Activated CD4-positive, CD25-positive, alpha-beta regulatory T cell treated with anti-CD3 and anti-CD28 coated beads, Interleukin-2, amount 50 U/mL, for 24 hours (primary cell): ENCODE measurements around the gene BRD1.
"Not testable (repeated sequence)": the region's sequence is repeated elsewhere in the genome, so short reads cannot be mapped to it uniquely, and the experiment has no call there.

ENCODE experiments used
- ATAC-seq, 2 donors: fragments of 150-1000 bp; cut with Tn5 transposase; one replicate each; pipeline ENCODE4 v1.10.0; 2021; ENCODE audit warnings: mild to moderate bottlenecking in 1 of 2, moderate library complexity in 1 of 2

The BRD1 gene

GRCh38 chr22:49852898-49853894 is 25.5 kb upstream of the BRD1 start, which contains the start of gene ZBED4:
Gene ZBED4, plus strand, starts transcription at chr22:49853844. Its CDS starts 29,819 bp downstream, at chr22:49883663.
- peak; percentile 83 to 85 for ATAC-seq

GRCh38 chr22:49852568-49852897 is 24.9 kb upstream of the BRD1 start:
- not testable (repeated sequence) for ATAC-seq

- no peak for ATAC-seq
These were observed 23.5 kb upstream of the BRD1 start for GRCh38 chr22:49850959-49851802.

- ATAC-seq, result no peak
These were observed 22.6 kb upstream of the BRD1 start for GRCh38 chr22:49850021-49850911.

- ATAC-seq, result no peak
These were observed 21.7 kb upstream of the BRD1 start for GRCh38 chr22:49849161-49850020.

- no peak for ATAC-seq
These were observed 21.1 kb upstream of the BRD1 start for GRCh38 chr22:49848690-49849160.

GRCh38 chr22:49847751-49848689 is 20.3 kb upstream of the BRD1 start:
- no peak for ATAC-seq

- no peak for ATAC-seq
These were observed 18.2 kb upstream of the BRD1 start for GRCh38 chr22:49845666-49846459.

GRCh38 chr22:49845241-49845640 is 17.6 kb upstream of the BRD1 start:
- ATAC-seq, result no peak

GRCh38 chr22:49838771-49839717 is 11.4 kb upstream of the BRD1 start:
- ATAC-seq, result peak; percentile 81 to 85

GRCh38 chr22:49833340-49834007 is 5.8 kb upstream of the BRD1 start:
- no peak for ATAC-seq

- ATAC-seq, result peak; percentile 4 to 5
These were observed 1.6 kb upstream of the BRD1 start for GRCh38 chr22:49829044-49829853.

- no peak for ATAC-seq
These were observed 909 bp upstream of the BRD1 start for GRCh38 chr22:49828599-49828965.

- peak; percentile 7 to 13 for ATAC-seq
These were observed 311 bp downstream of the BRD1 start for GRCh38 chr22:49827271-49827852.

- ATAC-seq, result peak; percentile 1 to 5
These were observed 936 bp downstream of the BRD1 start for GRCh38 chr22:49826603-49827270.
